Hepatocyte (in vitro differentiated cells): ENCODE measurements around the gene NLRX1.
A peak's percentile ranks its signal among the peaks of the same experiment; 100 is the strongest.

Experiments
- EZH2 ChIP-seq: fragments of 200-600 bp; sonication (generic); IDR thresholded peaks from 2 replicates; pipeline ENCODE4 v1.6.1; 2016; ENCODE audit warnings: antibody characterized with exemption, mild to moderate bottlenecking, borderline replicate concordance
- EZH2phosphoT487 ChIP-seq: fragments of 200-600 bp; sonication (generic); IDR thresholded peaks from one replicate; pipeline ENCODE4 v1.6.1; 2018; ENCODE audit warnings: antibody characterized with exemption, mild to moderate bottlenecking, low read depth, moderate library complexity; ENCODE audit not compliant: unreplicated experiment, severe bottlenecking
- TF ChIP-seq, protein P1 (sequence below): fragments of 200-600 bp; sonication (generic); IDR thresholded peaks from 2 replicates; pipeline ENCODE4 v1.5.1; 2016; ENCODE audit warnings: antibody characterized with exemption, mild to moderate bottlenecking; ENCODE audit not compliant: poor library complexity

DNA sequence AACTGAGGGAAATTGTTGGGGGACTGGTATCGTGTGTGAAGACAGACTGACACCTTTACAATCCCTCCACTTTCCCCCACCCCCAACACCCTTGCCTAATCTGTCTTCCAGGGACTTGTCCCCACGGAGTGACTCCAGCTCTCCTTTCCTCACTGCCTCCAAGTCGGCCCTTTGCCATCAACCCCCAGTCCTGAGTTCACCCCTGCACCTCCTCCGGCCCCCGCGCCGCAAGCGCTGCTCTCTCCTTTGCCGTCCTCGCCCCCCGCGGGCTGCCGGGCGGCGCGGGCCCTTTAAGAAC is 19.9 kb upstream of the NLRX1 start:
- TF ChIP-seq EZH2: peak; percentile 23
- TF ChIP-seq, protein P1, sequence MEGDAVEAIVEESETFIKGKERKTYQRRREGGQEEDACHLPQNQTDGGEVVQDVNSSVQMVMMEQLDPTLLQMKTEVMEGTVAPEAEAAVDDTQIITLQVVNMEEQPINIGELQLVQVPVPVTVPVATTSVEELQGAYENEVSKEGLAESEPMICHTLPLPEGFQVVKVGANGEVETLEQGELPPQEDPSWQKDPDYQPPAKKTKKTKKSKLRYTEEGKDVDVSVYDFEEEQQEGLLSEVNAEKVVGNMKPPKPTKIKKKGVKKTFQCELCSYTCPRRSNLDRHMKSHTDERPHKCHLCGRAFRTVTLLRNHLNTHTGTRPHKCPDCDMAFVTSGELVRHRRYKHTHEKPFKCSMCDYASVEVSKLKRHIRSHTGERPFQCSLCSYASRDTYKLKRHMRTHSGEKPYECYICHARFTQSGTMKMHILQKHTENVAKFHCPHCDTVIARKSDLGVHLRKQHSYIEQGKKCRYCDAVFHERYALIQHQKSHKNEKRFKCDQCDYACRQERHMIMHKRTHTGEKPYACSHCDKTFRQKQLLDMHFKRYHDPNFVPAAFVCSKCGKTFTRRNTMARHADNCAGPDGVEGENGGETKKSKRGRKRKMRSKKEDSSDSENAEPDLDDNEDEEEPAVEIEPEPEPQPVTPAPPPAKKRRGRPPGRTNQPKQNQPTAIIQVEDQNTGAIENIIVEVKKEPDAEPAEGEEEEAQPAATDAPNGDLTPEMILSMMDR: no peak
- TF ChIP-seq EZH2phosphoT487: no peak
